HG02571 (cell line): Measurements from ENCODE around the gene SLC35F4.
"Not testable (repeated sequence)": the region's sequence is repeated elsewhere in the genome, so short reads cannot be mapped to it uniquely, and the experiment has no call there.

Experiments
- ATAC-seq: cut with Tn5 transposase; IDR thresholded peaks from one replicate; pipeline ENCODE4 v1.9.1; 2021; ENCODE audit warnings: mild to moderate bottlenecking, moderate library complexity; ENCODE audit not compliant: unreplicated experiment

Gene SLC35F4

DNA sequence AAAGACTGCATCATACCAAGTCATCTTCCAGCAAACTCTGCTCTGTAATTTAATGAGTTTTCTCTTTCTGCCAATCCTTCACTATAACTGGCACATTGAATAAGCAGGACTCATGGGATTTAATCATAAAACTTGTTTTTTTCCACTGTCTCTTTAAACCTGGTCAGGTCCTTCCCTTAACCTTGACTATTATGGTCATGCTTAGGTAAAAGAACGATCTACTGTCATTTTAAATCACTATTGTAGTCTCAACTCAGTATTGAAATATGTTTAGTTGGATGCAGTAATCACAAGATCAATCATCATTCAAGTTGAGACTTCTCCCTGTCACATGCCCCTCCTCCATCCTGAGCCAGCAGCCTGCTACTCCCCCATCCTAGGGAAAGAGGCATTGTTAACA, 56.1 kb downstream of the SLC35F4 start:
- ATAC-seq, result no peak

DNA sequence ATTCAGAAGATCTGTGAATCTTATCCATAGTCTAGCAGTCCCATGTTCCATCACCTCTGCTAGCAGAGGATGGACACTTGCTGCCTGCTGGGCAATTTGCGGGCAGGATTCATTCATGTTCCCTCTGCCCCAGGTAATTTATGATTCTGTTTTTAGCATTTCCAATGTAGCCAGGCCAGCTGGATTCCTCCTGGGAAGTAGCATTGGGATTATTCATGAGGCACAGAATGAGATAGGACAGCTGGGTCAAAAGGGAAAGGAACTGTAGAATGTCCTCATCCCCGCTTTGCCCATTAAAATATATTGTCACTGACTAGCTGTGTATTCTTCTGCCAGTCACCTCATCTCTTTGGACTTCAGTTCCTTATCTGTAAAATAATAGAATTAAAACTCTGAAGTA, 68.7 kb downstream of the SLC35F4 start:
- ATAC-seq, result no peak

GRCh38 chr14:57796556-57796955, 69.3 kb downstream of the SLC35F4 start:
- no peak for ATAC-seq

- ATAC-seq, result no peak
Observed at GRCh38 chr14:57785058-57785457, 80.8 kb downstream of the SLC35F4 start.

- no peak for ATAC-seq
Observed at GRCh38 chr14:57771801-57772200, 94.1 kb downstream of the SLC35F4 start.

- no peak for ATAC-seq
Observed at GRCh38 chr14:57769863-57770523, 95.9 kb downstream of the SLC35F4 start.

GRCh38 chr14:57761800-57762199, 104.1 kb downstream of the SLC35F4 start:
- ATAC-seq, result no peak

- no peak for ATAC-seq
Observed at GRCh38 chr14:57760896-57761295, 105.0 kb downstream of the SLC35F4 start.

DNA sequence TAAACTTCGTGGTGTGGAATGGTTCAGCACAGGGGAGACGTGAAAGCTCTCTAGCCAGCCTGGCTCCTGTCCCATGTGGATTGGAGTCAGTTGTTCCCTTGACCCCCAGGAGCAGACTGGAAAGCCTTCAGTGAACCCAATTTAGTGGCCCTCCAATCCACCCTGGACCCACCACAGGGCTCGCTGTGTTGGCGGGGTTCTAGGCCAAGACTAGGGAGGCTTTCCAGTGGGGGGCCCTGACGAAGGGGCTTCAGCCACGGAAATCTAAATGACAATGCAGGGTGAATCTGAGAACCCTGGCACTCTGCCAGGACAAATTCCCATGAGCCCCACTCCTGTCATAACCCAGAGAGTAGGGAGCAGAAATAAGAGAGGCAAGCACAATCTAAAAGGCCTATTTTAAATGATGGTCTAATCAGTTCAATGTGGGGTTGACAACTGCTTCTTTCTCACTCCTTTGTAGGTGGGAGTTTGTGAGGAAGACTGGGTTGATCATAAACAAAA, 110.8 kb downstream of the SLC35F4 start:
- ATAC-seq, result no peak

DNA sequence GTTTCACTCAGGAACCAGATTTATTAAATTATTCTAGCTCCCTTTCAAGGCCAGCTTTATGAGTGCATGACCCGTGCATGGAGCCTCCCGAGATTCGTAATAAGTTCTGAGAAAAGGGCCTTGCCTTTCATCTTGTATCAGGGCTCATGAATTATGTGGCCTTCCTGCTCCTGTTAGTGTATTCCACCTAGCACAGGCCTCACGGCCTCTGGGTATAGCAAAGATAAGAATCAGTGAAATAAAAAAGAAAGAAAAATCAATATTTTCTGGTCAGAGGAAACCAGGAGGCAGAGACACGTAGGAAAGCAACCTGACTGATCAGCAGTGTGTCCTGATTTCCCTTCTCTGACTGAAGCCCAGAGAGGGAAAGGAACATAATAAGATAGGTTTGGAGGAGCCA, 111.4 kb downstream of the SLC35F4 start:
- ATAC-seq, result no peak

- ATAC-seq, result no peak
Observed at GRCh38 chr14:57753821-57754220, 112.1 kb downstream of the SLC35F4 start.

- ATAC-seq, result not testable (repeated sequence)
Observed at GRCh38 chr14:57752142-57752695, 113.7 kb downstream of the SLC35F4 start.

DNA sequence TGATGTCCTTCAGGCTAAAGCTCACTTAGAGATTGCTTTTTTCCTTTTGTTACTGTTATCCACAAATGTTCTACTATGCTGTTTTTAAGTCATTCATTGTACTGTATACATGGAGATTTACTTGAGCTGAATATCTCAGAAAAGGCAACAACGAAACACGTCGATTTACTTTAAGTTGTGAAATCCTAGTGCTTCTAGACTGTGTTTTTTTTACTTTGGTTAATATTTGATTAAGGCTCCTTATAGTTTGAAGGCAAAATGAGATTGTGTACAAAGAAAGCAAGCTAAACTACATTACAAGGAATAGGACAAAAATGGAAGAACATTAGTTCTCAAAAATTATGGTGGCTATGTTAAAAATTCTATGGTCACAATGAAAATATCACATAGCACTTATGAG, 114.5 kb downstream of the SLC35F4 start:
- ATAC-seq, result no peak

- ATAC-seq, result no peak
Observed at GRCh38 chr14:57749267-57749666, 116.6 kb downstream of the SLC35F4 start.

DNA sequence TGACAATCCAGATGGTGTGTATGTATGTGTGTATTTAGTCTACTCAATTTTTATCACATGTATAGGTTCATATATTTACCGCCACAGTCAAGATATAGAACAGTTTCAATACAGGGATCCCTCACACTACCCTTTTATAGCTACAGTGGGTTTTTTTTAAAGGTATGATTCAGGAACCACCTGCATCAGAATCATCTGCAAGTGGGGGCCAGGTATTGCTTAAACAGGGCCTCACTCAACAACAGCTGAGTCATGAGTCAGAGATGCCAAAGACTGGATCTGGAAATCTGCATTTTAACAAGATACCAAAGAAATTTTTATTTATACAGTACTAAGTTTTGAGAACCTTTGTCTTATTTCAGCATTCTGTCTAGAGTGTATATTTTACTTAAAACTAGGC, 117.6 kb downstream of the SLC35F4 start:
- no peak for ATAC-seq

GRCh38 chr14:57747036-57747435, 118.9 kb downstream of the SLC35F4 start:
- no peak for ATAC-seq

GRCh38 chr14:57746563-57746962, 119.3 kb downstream of the SLC35F4 start:
- no peak for ATAC-seq

DNA sequence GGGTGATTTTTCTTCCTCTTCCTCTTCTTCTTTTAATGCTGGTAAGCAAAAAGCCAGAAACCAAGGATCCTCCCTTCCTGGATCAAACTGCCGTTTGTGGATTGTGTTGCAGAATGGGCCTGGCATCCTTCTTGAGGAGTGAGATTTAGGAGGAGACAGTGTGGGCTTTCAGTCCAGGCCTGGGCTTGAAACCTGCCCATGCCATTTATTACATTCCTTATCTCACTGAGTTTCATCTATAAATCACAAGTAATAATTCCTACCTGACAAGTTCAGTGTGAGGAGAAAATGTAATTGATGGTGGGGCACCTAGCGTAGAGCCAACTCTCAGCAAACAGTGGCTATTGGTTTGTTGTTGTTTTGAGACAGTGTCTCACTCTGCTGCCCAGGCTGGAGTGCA, 126.4 kb downstream of the SLC35F4 start:
- ATAC-seq, result no peak

GRCh38 chr14:57737598-57737997, 128.3 kb downstream of the SLC35F4 start:
- no peak for ATAC-seq

GRCh38 chr14:57736391-57736790, 129.5 kb downstream of the SLC35F4 start:
- no peak for ATAC-seq

DNA sequence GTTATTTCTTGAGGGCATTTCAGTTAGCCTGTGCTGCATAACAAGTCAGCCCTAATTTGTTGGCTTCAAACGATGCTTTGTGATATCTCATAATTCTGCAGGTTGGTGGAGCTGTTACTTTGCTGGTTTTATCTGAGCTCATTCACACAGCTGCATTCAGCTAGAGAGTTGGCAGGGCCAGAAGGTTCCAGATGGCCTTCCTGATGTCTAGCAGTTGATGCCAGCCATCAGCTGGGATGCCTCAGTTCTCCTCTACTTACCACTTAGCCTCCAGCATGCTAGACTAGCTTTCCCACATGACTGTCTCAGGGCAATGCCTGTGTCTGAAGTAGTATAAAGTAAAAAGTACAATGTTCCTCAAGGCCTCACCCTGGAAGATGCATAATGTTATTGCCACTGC, 130.6 kb downstream of the SLC35F4 start:
- no peak for ATAC-seq

DNA sequence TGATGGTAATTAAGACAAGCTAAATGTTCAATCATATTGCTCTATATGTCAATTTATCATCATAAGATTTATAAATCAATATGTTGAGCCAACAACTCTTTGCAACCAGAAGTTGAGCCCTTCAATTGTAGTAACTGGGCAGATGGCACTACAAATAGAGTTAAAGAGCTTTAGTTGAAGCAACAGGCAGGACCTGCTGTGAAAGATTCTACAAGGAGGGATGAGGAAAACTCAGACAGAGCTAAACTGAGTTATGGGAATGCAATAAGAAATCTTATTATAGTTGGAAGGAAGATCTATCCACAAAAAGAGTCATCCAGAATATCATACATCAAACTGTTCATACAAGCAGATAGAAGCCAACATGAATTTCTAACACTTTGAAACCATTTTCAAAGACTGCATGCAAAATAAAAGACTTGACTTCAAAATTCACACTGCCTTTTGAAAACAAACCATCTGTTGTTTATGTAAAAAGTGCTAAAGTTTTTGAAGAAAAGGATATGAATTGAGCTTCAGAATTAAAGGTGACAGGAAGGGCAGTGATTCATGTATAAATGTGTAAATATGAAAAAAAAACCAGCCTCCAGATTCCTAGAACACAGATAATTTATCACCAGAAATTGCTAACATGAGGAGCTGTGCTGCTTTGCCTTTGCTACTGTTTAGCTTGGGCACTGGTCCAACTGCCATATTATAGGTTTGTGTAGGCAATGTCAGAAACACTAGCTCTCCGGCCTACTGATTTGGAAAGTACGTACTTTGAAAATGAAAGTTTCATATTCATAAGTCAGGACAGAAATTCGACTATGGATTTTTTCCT, 133.2 kb downstream of the SLC35F4 start:
- no peak for ATAC-seq
